ENCODE data around the gene GPR139.

The GPR139 gene

GRCh38 chr16:20089246-20089965 lies 15.7 kb upstream of the GPR139 start:
- H4K20me1 ChIP-seq (ENCODE audit: insufficient read depth, low read length), result no peaks in the 10 kb centered on the region

GRCh38 chr16:20084624-20085226 lies 11.0 kb upstream of the GPR139 start:
- no peak overlapping the region for H2AFZ ChIP-seq (ENCODE audit: low read depth, low read length)
- no peaks in the 10 kb centered on the region for H3K4me1 ChIP-seq (ENCODE audit: insufficient read depth, low read length)
- no peak overlapping the region for H3K4me2 ChIP-seq (ENCODE audit: insufficient read depth, low read length)
- H3K36me3 ChIP-seq (ENCODE audit: insufficient read depth, low read length), result no peaks in the 10 kb centered on the region
- ATAC-seq (ENCODE audit: insufficient read depth, low read depth), result no peak
- peaks cover 5% of the 10 kb centered on the region for H3K27me3 ChIP-seq (ENCODE audit: insufficient read depth, low read length, poor library complexity)
- H3K27ac ChIP-seq (ENCODE audit: low read length), result no peak overlapping the region
- no peaks in the 10 kb centered on the region for H3K79me2 ChIP-seq (ENCODE audit: insufficient read depth, low read length)
- H4K20me1 ChIP-seq (ENCODE audit: insufficient read depth, low read length), result no peaks in the 10 kb centered on the region
- no peaks in the 10 kb centered on the region for H3K9me3 ChIP-seq (ENCODE audit: insufficient read depth, low read length, severe bottlenecking)
- TF ChIP-seq CTCF (IDR thresholded peaks at IDR 0.05; ENCODE audit: borderline replicate concordance, extremely low read depth, low read length, poor library complexity, severe bottlenecking) (no peak), EZH2 (IDR thresholded peaks at IDR 0.05; ENCODE audit: borderline replicate concordance, low read depth, low read length, severe bottlenecking) (no peak)
- H3K4me3 ChIP-seq (ENCODE audit: low read depth in 1 of 2, low read length in 2 of 2), result no peak overlapping the region
- H3K9ac ChIP-seq (ENCODE audit: low read depth, low read length), result no peak overlapping the region
- no peak for DNase-seq

More at GRCh38 chr16:20089246-20089965, 15.7 kb upstream of the GPR139 start:
- no peak for ATAC-seq (ENCODE audit: insufficient read depth, low read depth)
- Histone ChIP-seq H3K4me2 (ENCODE audit: insufficient read depth, low read length) (no peak overlapping the region), H3K27me3 (ENCODE audit: insufficient read depth, low read length, poor library complexity) (peaks cover 5% of the 10 kb centered on the region), H2AFZ (ENCODE audit: low read depth, low read length) (no peak overlapping the region), H3K9me3 (ENCODE audit: insufficient read depth, low read length, severe bottlenecking) (no peaks in the 10 kb centered on the region), H3K27ac (ENCODE audit: low read length) (no peak overlapping the region), H3K4me1 (ENCODE audit: insufficient read depth, low read length) (no peaks in the 10 kb centered on the region), H3K79me2 (ENCODE audit: insufficient read depth, low read length) (no peaks in the 10 kb centered on the region), H3K9ac (ENCODE audit: low read depth, low read length) (no peak overlapping the region), H3K4me3 (ENCODE audit: low read depth in 1 of 2, low read length in 2 of 2) (no peak overlapping the region), H3K36me3 (ENCODE audit: insufficient read depth, low read length) (no peaks in the 10 kb centered on the region)
- no peak for DNase-seq
- TF ChIP-seq CTCF (IDR thresholded peaks at IDR 0.05; ENCODE audit: borderline replicate concordance, extremely low read depth, low read length, poor library complexity, severe bottlenecking), result no peak
- no peak for TF ChIP-seq EZH2 (IDR thresholded peaks at IDR 0.05; ENCODE audit: borderline replicate concordance, low read depth, low read length, severe bottlenecking)

GRCh38 chr16:20079106-20079505 lies 5.4 kb upstream of the GPR139 start:
- Histone ChIP-seq H3K27ac (ENCODE audit: low read length) (no peak overlapping the region), H3K4me2 (ENCODE audit: insufficient read depth, low read length) (no peak overlapping the region), H3K4me1 (ENCODE audit: insufficient read depth, low read length) (no peaks in the 10 kb centered on the region), H2AFZ (ENCODE audit: low read depth, low read length) (no peak overlapping the region), H3K9ac (ENCODE audit: low read depth, low read length) (no peak overlapping the region), H3K27me3 (ENCODE audit: insufficient read depth, low read length, poor library complexity) (no peaks in the 10 kb centered on the region), H3K36me3 (ENCODE audit: insufficient read depth, low read length) (no peaks in the 10 kb centered on the region), H3K79me2 (ENCODE audit: insufficient read depth, low read length) (no peaks in the 10 kb centered on the region), H3K4me3 (ENCODE audit: low read depth in 1 of 2, low read length in 2 of 2) (no peak overlapping the region), H3K9me3 (ENCODE audit: insufficient read depth, low read length, severe bottlenecking) (no peaks in the 10 kb centered on the region), H4K20me1 (ENCODE audit: insufficient read depth, low read length) (no peaks in the 10 kb centered on the region)
- DNase-seq (no peak), ATAC-seq (ENCODE audit: insufficient read depth, low read depth) (no peak)
- TF ChIP-seq CTCF (IDR thresholded peaks at IDR 0.05; ENCODE audit: borderline replicate concordance, extremely low read depth, low read length, poor library complexity, severe bottlenecking) (no peak), EZH2 (IDR thresholded peaks at IDR 0.05; ENCODE audit: borderline replicate concordance, low read depth, low read length, severe bottlenecking) (no peak)
